Endothelial cell of umbilical vein (primary cell): ENCODE measurements around the gene CD300LG. TPM values are rescaled to one million over a fixed set of nuclear protein-coding genes. Genes with fewer than 3 reads are reported as not detected.

Experiments used
- BruUV-seq: library from RNA; stranded (reverse); fragments of 400-500 nt; replicated peaks from 2 replicates; lab custom pipeline; 2021; lab: Mats Ljungman, UMichigan
- CTCF ChIA-PET: fragments of 300-600, 350-600 bp; sonication (Branson Sonifier 250); formaldehyde crosslinking; loops from one replicate; lab custom pipeline; 2021; ENCODE audit warnings: antibody characterized with exemption, inconsistent platforms; lab: Charles Lee
- POLR2A ChIA-PET: fragments of 300-600, 350-600 bp; sonication (Branson Sonifier 250); formaldehyde crosslinking; loops from one replicate; lab custom pipeline; 2021; ENCODE audit warnings: antibody characterized with exemption, inconsistent platforms; lab: Charles Lee
- DNase-seq: peaks from one replicate; pipeline ENCODE4 v3.0.0-alpha.2; 2011; ENCODE audit warnings: low read depth, low spot score
- FAIRE-seq: peaks from 2 replicates; lab custom pipeline; 2011; peaks lifted over from hg19 to GRCh38; lab: Jason Lieb, UNC
- H2AFZ ChIP-seq: 2 replicates; pipeline ENCODE4 v1.6.0; 2012; ENCODE audit warnings: low read depth, low read length, control low read depth, inconsistent platforms
- H3K27ac ChIP-seq: 2 replicates; pipeline ENCODE4 v1.5.1; 2011; ENCODE audit warnings: low read depth, mild to moderate bottlenecking, control low read depth, low read length, moderate library complexity; ENCODE audit not compliant: insufficient read depth
- H3K27me3 ChIP-seq, 2 experiments: 2 replicates each; pipeline versions ENCODE4 v1.6.0 to v1.6.1; 2011; ENCODE audit warnings: low read length in 2 of 2, mixed read lengths in 1 of 2; ENCODE audit not compliant: control insufficient read depth in 2 of 2, insufficient read depth in 2 of 2
- H3K36me3 ChIP-seq, 2 experiments: 2 replicates in 1 of 2; 3 replicates in 1 of 2; pipeline ENCODE4 v1.5.1; 2011; ENCODE audit warnings: low read length in 2 of 2, mild to moderate bottlenecking in 1 of 2, moderate library complexity in 1 of 2; ENCODE audit not compliant: control insufficient read depth in 2 of 2, insufficient read depth in 2 of 2; ENCODE audit errors: extremely low read depth in 1 of 2
- H3K4me1 ChIP-seq: 3 replicates; pipeline ENCODE4 v1.5.1; 2011; ENCODE audit warnings: mild to moderate bottlenecking, low read length; ENCODE audit not compliant: control insufficient read depth, insufficient read depth; ENCODE audit errors: extremely low read depth
- H3K4me2 ChIP-seq: 2 replicates; pipeline ENCODE4 v1.6.1; 2011; ENCODE audit warnings: low read length, control low read depth, mixed read lengths; ENCODE audit not compliant: insufficient read depth
- H3K4me3 ChIP-seq, 3 experiments: fragments of 200-600 bp in 1 of 3; sonication (generic), shearing (Covaris generic) in 1 of 3; replicated peaks in 1 of 3; 2 replicates each; pipeline ENCODE4 v1.5.1; 2011 to 2016; ENCODE audit warnings: control low read depth in 3 of 3, low read length in 3 of 3, mild to moderate bottlenecking in 2 of 3, inconsistent platforms in 1 of 3, low read depth in 1 of 3, moderate library complexity in 1 of 3; ENCODE audit not compliant: insufficient read depth in 1 of 3
- H3K79me2 ChIP-seq: 2 replicates; pipeline ENCODE4 v1.6.0; 2012; ENCODE audit warnings: low read length, inconsistent platforms; ENCODE audit not compliant: control insufficient read depth, insufficient read depth
- H3K9ac ChIP-seq: replicated peaks from 2 replicates; pipeline ENCODE3; 2011; ENCODE audit warnings: low read length, control low read depth; ENCODE audit not compliant: insufficient read depth; ENCODE audit errors: extremely low read depth
- H3K9me1 ChIP-seq: replicated peaks from 3 replicates; pipeline ENCODE4 v1.6.0; 2011; ENCODE audit warnings: mild to moderate bottlenecking, low read length; ENCODE audit not compliant: control insufficient read depth, insufficient read depth; ENCODE audit errors: extremely low read depth
- H3K9me3 ChIP-seq: replicated peaks from 2 replicates; pipeline ENCODE4 v1.5.1; 2012; ENCODE audit warnings: low read length, inconsistent platforms; ENCODE audit not compliant: control insufficient read depth, insufficient read depth
- H4K20me1 ChIP-seq: replicated peaks from 2 replicates; pipeline ENCODE3; 2011; ENCODE audit warnings: mild to moderate bottlenecking, low read length; ENCODE audit not compliant: control insufficient read depth, insufficient read depth; ENCODE audit errors: extremely low read depth
- EZH2 ChIP-seq: IDR thresholded peaks from 2 replicates; pipeline ENCODE4 v1.6.1; 2012; ENCODE audit warnings: borderline replicate concordance, low read depth, mild to moderate bottlenecking, moderate library complexity, low read length, inconsistent platforms; ENCODE audit not compliant: severe bottlenecking
- FOS ChIP-seq: IDR thresholded peaks from 2 replicates; pipeline ENCODE4 v1.6.1; 2011; ENCODE audit warnings: mild to moderate bottlenecking, low read length, moderate library complexity, borderline replicate concordance; ENCODE audit not compliant: insufficient read depth
- GATA2 ChIP-seq: IDR thresholded peaks from 2 replicates; pipeline ENCODE4 v1.7.0; 2011; ENCODE audit warnings: low read depth, mild to moderate bottlenecking, moderate library complexity, mixed read lengths, low read length; ENCODE audit not compliant: insufficient read length, insufficient read depth
- JUN ChIP-seq: IDR thresholded peaks from 2 replicates; pipeline ENCODE4 v1.6.1; 2011; ENCODE audit warnings: borderline replicate concordance, low read depth; ENCODE audit not compliant: insufficient read length, insufficient read depth
- MYC ChIP-seq: IDR thresholded peaks from one replicate; pipeline ENCODE4 v1.6.1; 2011; ENCODE audit warnings: mild to moderate bottlenecking, low read depth, low read length
- POLR2A ChIP-seq: IDR thresholded peaks from 2 replicates; pipeline ENCODE4 v1.6.1; 2012; ENCODE audit warnings: low read depth, mild to moderate bottlenecking, control low read depth, low read length
- POLR2AphosphoS5 ChIP-seq: IDR thresholded peaks from 2 replicates; pipeline ENCODE4 v1.6.1; 2012; ENCODE audit warnings: low read depth, mild to moderate bottlenecking, control low read depth, low read length, moderate library complexity; ENCODE audit not compliant: insufficient read depth
- dilution Hi-C: fragments of 300-500 bp; cut with MboI; formaldehyde crosslinking; loops from one replicate; pipeline ENCODE4 v1.15.0; 2019; ENCODE audit warnings: low sequenced_read_pairs; ENCODE audit not compliant: extremely low pct_ligation_motif_present
- intact Hi-C: fragments of 100-400 bp; cut with micrococcal nuclease; formaldehyde crosslinking; loops from one replicate; pipeline ENCODE4 v1.10.0; 2022
- polyA plus RNA-seq, 4 experiments: library from polyadenylated mRNA; depleted of rRNA in 3 of 4; stranded (reverse) in 3 of 4; unstranded in 1 of 4; fragments of >200 nt; gene quantifications; 2 replicates each; pipeline versions ENCODE4 v1.2.1 to v1.2.3, GENCODE V29; 2011 to 2012; ENCODE audit warnings: missing spikeins in 1 of 4
- total RNA-seq: library from RNA; stranded (reverse); gene quantifications from 2 replicates; pipeline ENCODE4 v1.2.3, GENCODE V29; 2021
- TF ChIP-seq, protein P1 (sequence below), 2 donors: IDR thresholded peaks; 1 replicate in 1 of 2; 2 replicates in 1 of 2; pipeline ENCODE4 v1.5.1; 2011; ENCODE audit warnings: low read length in 2 of 2, mild to moderate bottlenecking in 2 of 2, moderate library complexity in 2 of 2, control low read depth in 1 of 2, inconsistent platforms in 1 of 2, low read depth in 1 of 2; ENCODE audit not compliant: insufficient read depth in 1 of 2; ENCODE audit errors: extremely low read depth in 1 of 2
- TF ChIP-seq, protein P2 (sequence below): IDR thresholded peaks from 2 replicates; pipeline ENCODE4 v1.6.1; 2011; ENCODE audit not compliant: insufficient read depth, insufficient read length

Gene CD300LG
- total and polyA plus RNA-seq, 2 donors (not counting 3 experiments of a cell fraction or from before 2014, with no cell fraction given) = not detected

DNA sequence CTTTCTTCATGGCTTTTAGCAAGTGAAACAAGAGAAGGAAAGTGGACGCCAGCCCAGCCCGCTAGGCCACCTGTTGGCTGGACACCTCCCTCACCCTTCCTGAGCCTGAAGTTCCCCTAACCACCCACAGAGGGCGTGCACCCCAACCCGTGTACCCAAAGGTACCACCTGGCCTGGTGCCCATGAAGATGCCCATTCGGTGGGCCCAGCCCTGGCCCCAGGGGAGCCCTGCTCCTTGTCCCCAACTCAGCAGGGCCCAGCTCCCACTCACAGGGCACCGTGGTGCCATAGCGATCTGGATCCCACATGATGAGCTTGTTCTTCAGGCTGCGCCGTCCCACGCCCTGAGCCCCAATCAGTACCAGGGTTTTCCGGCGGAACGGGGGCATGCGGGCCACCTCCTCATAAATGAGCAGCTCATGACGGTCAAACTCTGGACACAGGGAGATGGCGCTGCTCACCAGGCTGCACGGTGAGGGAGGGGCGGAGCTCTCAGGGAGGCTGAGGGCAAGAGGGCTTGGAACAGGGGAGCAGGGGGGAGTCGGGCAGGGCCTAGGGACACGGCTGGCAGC, 33.5 kb downstream of the CD300LG start:
- no peak overlapping the region for H3K4me3 ChIP-seq
- no peaks in the 10 kb centered on the region for H3K27me3 ChIP-seq
- H4K20me1 ChIP-seq = no peaks in the 10 kb centered on the region
- ChIA-PET CTCF (interaction anchor here (0.6 to 4.7 kb wide), 20 partner anchors 11 to 288 kb away, joined by 3 to 69 read pairs (median 4); partner anchors contain the start of gene CD300LG), POLR2A (no interaction called here)
- intact Hi-C loops (no loop called here), dilution Hi-C loops (no loop called here)
- no peaks in the 10 kb centered on the region for H3K36me3 ChIP-seq
- FAIRE-seq (no peak), DNase-seq (peak; percentile 21)
- H3K4me2 ChIP-seq = no peak overlapping the region
- no peaks in the 10 kb centered on the region for H3K9me3 ChIP-seq
- TF ChIP-seq FOS = no peak
- TF ChIP-seq, protein P1, sequence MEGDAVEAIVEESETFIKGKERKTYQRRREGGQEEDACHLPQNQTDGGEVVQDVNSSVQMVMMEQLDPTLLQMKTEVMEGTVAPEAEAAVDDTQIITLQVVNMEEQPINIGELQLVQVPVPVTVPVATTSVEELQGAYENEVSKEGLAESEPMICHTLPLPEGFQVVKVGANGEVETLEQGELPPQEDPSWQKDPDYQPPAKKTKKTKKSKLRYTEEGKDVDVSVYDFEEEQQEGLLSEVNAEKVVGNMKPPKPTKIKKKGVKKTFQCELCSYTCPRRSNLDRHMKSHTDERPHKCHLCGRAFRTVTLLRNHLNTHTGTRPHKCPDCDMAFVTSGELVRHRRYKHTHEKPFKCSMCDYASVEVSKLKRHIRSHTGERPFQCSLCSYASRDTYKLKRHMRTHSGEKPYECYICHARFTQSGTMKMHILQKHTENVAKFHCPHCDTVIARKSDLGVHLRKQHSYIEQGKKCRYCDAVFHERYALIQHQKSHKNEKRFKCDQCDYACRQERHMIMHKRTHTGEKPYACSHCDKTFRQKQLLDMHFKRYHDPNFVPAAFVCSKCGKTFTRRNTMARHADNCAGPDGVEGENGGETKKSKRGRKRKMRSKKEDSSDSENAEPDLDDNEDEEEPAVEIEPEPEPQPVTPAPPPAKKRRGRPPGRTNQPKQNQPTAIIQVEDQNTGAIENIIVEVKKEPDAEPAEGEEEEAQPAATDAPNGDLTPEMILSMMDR (IDR thresholded peaks at IDR 0.05; ENCODE audit: extremely low read depth in 1 of 2, insufficient read depth in 1 of 2, low read depth in 1 of 2, low read length in 2 of 2) = peak; percentile 58 to 77
- TF ChIP-seq JUN = no peak
- no peak overlapping the region for H3K27ac ChIP-seq
- no peak overlapping the region for H3K9ac ChIP-seq
- H3K79me2 ChIP-seq = no peaks in the 10 kb centered on the region
- H3K4me1 ChIP-seq = no peaks in the 10 kb centered on the region
- no TSS peak for BruUV-seq
- H3K9me1 ChIP-seq = no peaks in the 10 kb centered on the region
- no peak overlapping the region for H2AFZ ChIP-seq

DNA sequence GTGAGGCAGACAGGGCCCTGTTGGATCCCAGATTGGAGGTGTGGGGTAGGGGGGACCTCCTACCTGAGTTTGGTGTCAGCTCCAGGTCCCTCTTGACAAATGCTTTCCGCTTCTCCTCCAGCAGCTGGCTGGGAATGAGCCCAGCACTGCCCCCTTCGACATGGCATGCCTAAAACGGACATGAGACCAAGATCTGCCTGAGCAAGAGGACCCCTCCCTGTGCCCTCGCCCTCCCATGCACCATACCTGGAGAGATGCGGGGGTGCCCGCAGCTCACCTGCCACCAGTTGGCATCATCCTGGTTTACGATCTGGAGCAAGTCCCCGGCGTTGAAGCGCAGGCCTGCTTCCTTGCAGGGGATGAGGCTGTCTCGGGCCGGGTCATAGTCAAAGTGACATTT, 34.2 kb downstream of the CD300LG start:
- no peak for FAIRE-seq
- Histone ChIP-seq H3K4me2 (no peak overlapping the region), H2AFZ (no peak overlapping the region), H3K4me3 (no peak overlapping the region), H3K4me1 (no peaks in the 10 kb centered on the region), H3K9ac (no peak overlapping the region), H3K9me3 (no peaks in the 10 kb centered on the region), H3K36me3 (no peaks in the 10 kb centered on the region), H4K20me1 (no peaks in the 10 kb centered on the region), H3K27ac (no peak overlapping the region), H3K9me1 (no peaks in the 10 kb centered on the region), H3K27me3 (no peaks in the 10 kb centered on the region), H3K79me2 (no peaks in the 10 kb centered on the region)
- no peak for TF ChIP-seq POLR2A
- TF ChIP-seq JUN = no peak
- TF ChIP-seq, protein P1 (IDR thresholded peaks at IDR 0.05; ENCODE audit: extremely low read depth in 1 of 2, insufficient read depth in 1 of 2, low read depth in 1 of 2, low read length in 2 of 2) = no peak
- no peak for TF ChIP-seq EZH2
- no peak for TF ChIP-seq MYC
- no peak for TF ChIP-seq FOS
- no peak for TF ChIP-seq GATA2
- TF ChIP-seq POLR2AphosphoS5 = no peak
- TF ChIP-seq, protein P2, sequence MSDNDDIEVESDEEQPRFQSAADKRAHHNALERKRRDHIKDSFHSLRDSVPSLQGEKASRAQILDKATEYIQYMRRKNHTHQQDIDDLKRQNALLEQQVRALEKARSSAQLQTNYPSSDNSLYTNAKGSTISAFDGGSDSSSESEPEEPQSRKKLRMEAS = no peak
- ChIA-PET CTCF (interaction anchor here (0.6 to 4.7 kb wide), 16 partner anchors 12 to 287 kb away, joined by 3 to 69 read pairs (median 5); partner anchors contain the start of gene CD300LG), POLR2A (no interaction called here)
- intact Hi-C loops = no loop called here
- no TSS peak for BruUV-seq
- no peak for DNase-seq
- dilution Hi-C loops = no loop called here
